HG03060 (cell line): ENCODE measurements around the gene MECR.
"Not testable (repeated sequence)": the region's sequence is repeated elsewhere in the genome, so short reads cannot be mapped to it uniquely, and the experiment has no call there.

Source experiments
- ATAC-seq: cut with Tn5 transposase; IDR thresholded peaks from one replicate; pipeline ENCODE4 v1.9.1; 2021; ENCODE audit warnings: low read depth, moderate number of reproducible peaks; ENCODE audit not compliant: unreplicated experiment

Gene MECR

GRCh38 chr1:29177022-29177705, 53.6 kb downstream of the MECR start:
- ATAC-seq, result no peak

GRCh38 chr1:29176576-29176975, 54.2 kb downstream of the MECR start:
- no peak for ATAC-seq

GRCh38 chr1:29172415-29172939, 58.3 kb downstream of the MECR start:
- ATAC-seq, result no peak

DNA sequence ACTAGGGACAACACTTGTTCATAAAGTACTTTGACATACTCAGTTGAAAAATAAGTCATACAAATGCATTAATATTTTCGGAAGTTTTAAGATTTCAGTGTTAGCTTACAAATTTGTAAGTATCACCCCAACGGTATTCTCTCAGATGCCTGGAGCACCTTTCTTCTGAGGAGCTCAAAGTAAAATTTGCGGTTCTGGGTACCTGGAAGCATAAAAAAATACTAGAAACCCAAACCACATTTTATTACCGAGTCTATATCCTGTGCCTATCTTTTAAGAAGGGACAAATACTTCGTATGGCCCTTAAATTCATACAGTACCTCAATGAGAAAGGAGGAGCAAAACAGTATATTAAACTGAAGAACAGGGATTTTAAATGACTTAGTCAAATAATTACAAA, 59.2 kb downstream of the MECR start:
- no peak for ATAC-seq

GRCh38 chr1:29171089-29171488, 59.6 kb downstream of the MECR start:
- ATAC-seq, result no peak

- no peak for ATAC-seq
These were observed 60.8 kb downstream of the MECR start for GRCh38 chr1:29169976-29170375.

DNA sequence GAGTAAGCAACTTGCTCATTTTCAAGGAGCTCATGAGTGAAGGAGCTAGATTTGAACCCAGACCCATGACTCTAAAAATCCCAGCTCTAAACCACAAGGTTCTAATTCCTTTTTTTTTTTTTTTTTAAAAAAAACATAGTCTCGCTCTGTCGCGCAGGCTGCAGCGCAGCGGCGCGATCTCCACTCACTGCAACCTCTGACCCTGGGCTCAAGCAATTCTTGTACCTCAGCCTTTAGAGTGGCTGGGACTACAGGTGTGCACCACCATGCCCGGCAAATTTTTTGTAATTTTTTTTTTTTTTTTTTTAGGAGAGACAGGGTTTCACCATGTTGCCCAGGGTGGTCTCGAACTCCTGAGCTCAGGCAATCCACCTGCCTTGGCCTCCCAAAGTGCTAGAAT, 62.8 kb downstream of the MECR start:
- no peak for ATAC-seq

GRCh38 chr1:29166291-29166878, 64.3 kb downstream of the MECR start:
- no peak for ATAC-seq

DNA sequence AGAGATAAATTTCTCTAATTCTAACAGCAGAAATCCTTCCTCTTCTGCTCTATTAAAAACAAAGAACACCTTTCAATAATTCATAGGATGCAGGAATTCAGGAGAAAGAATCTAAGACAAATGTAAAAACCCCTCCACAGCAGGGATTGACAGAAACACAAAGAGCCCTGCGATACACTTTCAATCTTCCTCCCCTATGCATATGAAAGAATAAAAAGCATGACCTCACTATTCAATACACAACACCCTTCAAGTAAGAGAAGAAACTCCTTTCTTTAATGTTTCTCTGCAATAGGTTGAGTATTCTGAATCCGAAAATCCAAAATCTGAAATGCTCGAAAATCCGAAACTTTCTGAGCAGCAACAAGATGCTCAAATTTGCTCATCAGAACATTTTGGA, 66.1 kb downstream of the MECR start:
- no peak for ATAC-seq

GRCh38 chr1:29162476-29163138, 68.1 kb downstream of the MECR start:
- no peak for ATAC-seq

GRCh38 chr1:29162025-29162424, 68.7 kb downstream of the MECR start:
- no peak for ATAC-seq

- ATAC-seq, result no peak
These were observed 71.0 kb downstream of the MECR start for GRCh38 chr1:29159773-29160172.

- ATAC-seq, result no peak
These were observed 73.5 kb downstream of the MECR start for GRCh38 chr1:29157269-29157601.

- ATAC-seq, result no peak
These were observed 74.0 kb downstream of the MECR start for GRCh38 chr1:29156543-29157268.

DNA sequence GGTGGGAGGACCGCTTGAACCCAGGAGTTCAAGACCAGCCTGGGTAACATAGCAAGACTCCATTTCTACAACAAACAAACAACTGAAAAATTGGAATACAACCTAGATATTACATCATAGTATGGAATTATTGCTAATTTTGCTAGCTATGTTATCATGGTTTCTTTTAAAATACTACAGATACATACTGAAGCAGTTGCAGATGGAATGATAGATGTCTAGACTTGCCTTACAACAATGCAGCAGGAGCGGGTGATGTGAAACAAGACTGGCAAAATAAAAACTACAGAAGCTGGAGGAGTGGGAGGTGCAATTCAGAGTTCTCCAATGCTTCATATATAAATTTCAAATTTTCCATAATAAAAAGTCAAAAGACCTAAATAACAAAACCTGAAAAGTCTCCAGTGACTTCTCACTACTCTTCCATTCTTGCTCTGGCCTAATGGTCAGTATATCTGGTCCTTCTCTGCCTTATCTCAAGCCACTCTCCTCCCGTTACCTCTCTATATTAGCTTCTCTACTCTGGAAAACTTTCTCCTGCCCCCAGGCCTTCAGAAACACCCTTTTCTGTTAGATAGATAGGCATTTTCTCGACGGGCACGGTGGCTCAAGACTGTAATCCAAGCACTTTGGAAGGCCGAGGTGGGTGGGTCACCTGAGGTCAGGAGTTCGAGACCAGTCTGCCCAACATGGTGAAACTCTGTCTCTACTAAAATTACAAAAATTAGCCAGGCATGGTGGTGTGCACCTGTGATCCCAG, 78.5 kb downstream of the MECR start:
- no peak for ATAC-seq

- not testable (repeated sequence) for ATAC-seq
These were observed 80.4 kb downstream of the MECR start for GRCh38 chr1:29150346-29150745.

- ATAC-seq, result no peak
These were observed 81.9 kb downstream of the MECR start for GRCh38 chr1:29148656-29149491.

- no peak for ATAC-seq
These were observed 84.8 kb downstream of the MECR start for GRCh38 chr1:29145739-29146437.

DNA sequence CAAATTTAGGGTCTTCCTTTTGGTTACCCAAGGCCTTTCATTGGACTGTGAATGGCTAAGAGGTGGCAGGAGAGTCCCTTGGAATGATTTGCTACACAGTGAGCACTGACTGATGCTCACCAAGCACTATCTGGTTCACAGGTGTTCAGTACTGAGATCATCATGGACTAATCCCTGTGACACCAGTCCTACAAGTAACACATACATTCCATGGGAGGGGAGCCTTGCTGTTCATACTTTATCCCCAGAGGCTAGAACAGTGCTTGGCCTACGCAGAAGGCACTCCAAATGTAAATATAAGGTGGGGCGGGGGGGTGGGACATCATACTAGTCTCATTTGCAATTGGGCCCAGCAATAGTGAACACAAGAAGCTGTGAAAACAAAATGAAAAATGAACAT, 86.6 kb downstream of the MECR start:
- no peak for ATAC-seq
